HepG2 (cell line): Measurements from ENCODE around the gene NFE2L2.

Experiments
- CTCF ChIP-seq: sonication (generic); formaldehyde crosslinking; IDR thresholded peaks from 2 replicates; pipeline ENCODE4 v1.5.0; 2020; ENCODE audit warnings: mild to moderate bottlenecking, missing genetic modification reagents, moderate library complexity
- EP300 ChIP-seq, 3 experiments: sonication (generic) in 1 of 3; formaldehyde crosslinking in 1 of 3; IDR thresholded peaks; 2 replicates each; pipeline versions ENCODE4 v1.5.1 to v1.6.1; 2011 to 2020; ENCODE audit warnings: low read depth in 2 of 3, low read length in 2 of 3, borderline replicate concordance in 1 of 3, improper control_type of control experiment in 1 of 3, mild to moderate bottlenecking in 1 of 3, missing genetic modification reagents in 1 of 3, moderate library complexity in 1 of 3
- FOXO4 ChIP-seq: sonication (generic); formaldehyde crosslinking; conservative IDR thresholded peaks from 2 replicates; pipeline ENCODE4 v1.8.1; 2023; ENCODE audit warnings: missing genetic modification reagents
- GPN1 ChIP-seq: sonication (generic); formaldehyde crosslinking; IDR thresholded peaks from 2 replicates; pipeline ENCODE4 v1.5.1; 2020; ENCODE audit warnings: missing genetic modification reagents, borderline replicate concordance
- PHF8 ChIP-seq: sonication (generic); formaldehyde crosslinking; IDR thresholded peaks from 2 replicates; pipeline ENCODE4 v1.5.0; 2020; ENCODE audit warnings: missing genetic modification reagents
- POLR2AphosphoS5 ChIP-seq: IDR thresholded peaks from 2 replicates; pipeline ENCODE4 v1.6.1; 2012; ENCODE audit warnings: low read depth, low read length
- SUZ12 ChIP-seq: fragments of 150-350 bp; IDR thresholded peaks from 2 replicates; pipeline ENCODE4 v1.6.1; 2014; ENCODE audit warnings: low read depth, low read length
- TF ChIP-seq, protein P1 (sequence below): sonication (generic); formaldehyde crosslinking; IDR thresholded peaks from 2 replicates; pipeline ENCODE4 v1.4.0; 2020; ENCODE audit warnings: low read depth, missing genetic modification reagents
- TF ChIP-seq, protein P2 (sequence below): sonication (generic); formaldehyde crosslinking; IDR thresholded peaks from 2 replicates; pipeline ENCODE4 v1.9.0; 2021; ENCODE audit warnings: mild to moderate bottlenecking, missing genetic modification reagents

GRCh38 chr2:177247693-177248262, 16.7 kb downstream of the NFE2L2 start:
- TF ChIP-seq GPN1 (CRISPR knock-in tag) (no peak), CTCF (CRISPR knock-in tag) (no peak), PHF8 (CRISPR knock-in tag) (no peak), SUZ12 (no peak), POLR2AphosphoS5 (no peak), EP300 (IDR thresholded peaks at IDR 0.05; ENCODE audit: low read depth in 2 of 2, low read length in 2 of 2) (no peak), EP300 (CRISPR knock-in tag; IDR thresholded peaks at IDR 0.05; ENCODE audit: borderline replicate concordance) (no peak), FOXO4 (CRISPR knock-in tag) (no peak)
- TF ChIP-seq, protein P1, sequence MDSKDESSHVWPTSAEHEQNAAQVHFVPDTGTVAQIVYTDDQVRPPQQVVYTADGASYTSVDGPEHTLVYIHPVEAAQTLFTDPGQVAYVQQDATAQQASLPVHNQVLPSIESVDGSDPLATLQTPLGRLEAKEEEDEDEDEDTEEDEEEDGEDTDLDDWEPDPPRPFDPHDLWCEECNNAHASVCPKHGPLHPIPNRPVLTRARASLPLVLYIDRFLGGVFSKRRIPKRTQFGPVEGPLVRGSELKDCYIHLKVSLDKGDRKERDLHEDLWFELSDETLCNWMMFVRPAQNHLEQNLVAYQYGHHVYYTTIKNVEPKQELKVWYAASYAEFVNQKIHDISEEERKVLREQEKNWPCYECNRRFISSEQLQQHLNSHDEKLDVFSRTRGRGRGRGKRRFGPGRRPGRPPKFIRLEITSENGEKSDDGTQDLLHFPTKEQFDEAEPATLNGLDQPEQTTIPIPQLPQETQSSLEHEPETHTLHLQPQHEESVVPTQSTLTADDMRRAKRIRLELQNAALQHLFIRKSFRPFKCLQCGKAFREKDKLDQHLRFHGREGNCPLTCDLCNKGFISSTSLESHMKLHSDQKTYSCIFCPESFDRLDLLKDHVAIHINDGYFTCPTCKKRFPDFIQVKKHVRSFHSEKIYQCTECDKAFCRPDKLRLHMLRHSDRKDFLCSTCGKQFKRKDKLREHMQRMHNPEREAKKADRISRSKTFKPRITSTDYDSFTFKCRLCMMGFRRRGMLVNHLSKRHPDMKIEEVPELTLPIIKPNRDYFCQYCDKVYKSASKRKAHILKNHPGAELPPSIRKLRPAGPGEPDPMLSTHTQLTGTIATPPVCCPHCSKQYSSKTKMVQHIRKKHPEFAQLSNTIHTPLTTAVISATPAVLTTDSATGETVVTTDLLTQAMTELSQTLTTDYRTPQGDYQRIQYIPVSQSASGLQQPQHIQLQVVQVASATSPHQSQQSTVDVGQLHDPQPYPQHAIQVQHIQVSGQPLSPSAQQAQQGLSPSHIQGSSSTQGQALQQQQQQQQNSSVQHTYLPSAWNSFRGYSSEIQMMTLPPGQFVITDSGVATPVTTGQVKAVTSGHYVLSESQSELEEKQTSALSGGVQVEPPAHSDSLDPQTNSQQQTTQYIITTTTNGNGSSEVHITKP (CRISPR knock-in tag) = no peak
- TF ChIP-seq, protein P2, sequence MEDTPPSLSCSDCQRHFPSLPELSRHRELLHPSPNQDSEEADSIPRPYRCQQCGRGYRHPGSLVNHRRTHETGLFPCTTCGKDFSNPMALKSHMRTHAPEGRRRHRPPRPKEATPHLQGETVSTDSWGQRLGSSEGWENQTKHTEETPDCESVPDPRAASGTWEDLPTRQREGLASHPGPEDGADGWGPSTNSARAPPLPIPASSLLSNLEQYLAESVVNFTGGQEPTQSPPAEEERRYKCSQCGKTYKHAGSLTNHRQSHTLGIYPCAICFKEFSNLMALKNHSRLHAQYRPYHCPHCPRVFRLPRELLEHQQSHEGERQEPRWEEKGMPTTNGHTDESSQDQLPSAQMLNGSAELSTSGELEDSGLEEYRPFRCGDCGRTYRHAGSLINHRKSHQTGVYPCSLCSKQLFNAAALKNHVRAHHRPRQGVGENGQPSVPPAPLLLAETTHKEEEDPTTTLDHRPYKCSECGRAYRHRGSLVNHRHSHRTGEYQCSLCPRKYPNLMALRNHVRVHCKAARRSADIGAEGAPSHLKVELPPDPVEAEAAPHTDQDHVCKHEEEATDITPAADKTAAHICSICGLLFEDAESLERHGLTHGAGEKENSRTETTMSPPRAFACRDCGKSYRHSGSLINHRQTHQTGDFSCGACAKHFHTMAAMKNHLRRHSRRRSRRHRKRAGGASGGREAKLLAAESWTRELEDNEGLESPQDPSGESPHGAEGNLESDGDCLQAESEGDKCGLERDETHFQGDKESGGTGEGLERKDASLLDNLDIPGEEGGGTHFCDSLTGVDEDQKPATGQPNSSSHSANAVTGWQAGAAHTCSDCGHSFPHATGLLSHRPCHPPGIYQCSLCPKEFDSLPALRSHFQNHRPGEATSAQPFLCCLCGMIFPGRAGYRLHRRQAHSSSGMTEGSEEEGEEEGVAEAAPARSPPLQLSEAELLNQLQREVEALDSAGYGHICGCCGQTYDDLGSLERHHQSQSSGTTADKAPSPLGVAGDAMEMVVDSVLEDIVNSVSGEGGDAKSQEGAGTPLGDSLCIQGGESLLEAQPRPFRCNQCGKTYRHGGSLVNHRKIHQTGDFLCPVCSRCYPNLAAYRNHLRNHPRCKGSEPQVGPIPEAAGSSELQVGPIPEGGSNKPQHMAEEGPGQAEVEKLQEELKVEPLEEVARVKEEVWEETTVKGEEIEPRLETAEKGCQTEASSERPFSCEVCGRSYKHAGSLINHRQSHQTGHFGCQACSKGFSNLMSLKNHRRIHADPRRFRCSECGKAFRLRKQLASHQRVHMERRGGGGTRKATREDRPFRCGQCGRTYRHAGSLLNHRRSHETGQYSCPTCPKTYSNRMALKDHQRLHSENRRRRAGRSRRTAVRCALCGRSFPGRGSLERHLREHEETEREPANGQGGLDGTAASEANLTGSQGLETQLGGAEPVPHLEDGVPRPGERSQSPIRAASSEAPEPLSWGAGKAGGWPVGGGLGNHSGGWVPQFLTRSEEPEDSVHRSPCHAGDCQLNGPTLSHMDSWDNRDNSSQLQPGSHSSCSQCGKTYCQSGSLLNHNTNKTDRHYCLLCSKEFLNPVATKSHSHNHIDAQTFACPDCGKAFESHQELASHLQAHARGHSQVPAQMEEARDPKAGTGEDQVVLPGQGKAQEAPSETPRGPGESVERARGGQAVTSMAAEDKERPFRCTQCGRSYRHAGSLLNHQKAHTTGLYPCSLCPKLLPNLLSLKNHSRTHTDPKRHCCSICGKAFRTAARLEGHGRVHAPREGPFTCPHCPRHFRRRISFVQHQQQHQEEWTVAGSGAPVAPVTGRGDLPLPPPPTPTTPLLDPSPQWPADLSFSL (CRISPR knock-in tag) = no peak
